ENCODE data around the gene ANKRD12. TPM values are rescaled to one million over a fixed set of nuclear protein-coding genes. Genes with fewer than 3 reads are reported as not detected.
"Not testable (repeated sequence)": the region's sequence is repeated elsewhere in the genome, so short reads cannot be mapped to it uniquely, and the experiment has no call there.

Gene ANKRD12
- total and polyA plus RNA-seq, 7 experiments from 2014 or later = 48.7 to 274 (median 154) TPM

DNA sequence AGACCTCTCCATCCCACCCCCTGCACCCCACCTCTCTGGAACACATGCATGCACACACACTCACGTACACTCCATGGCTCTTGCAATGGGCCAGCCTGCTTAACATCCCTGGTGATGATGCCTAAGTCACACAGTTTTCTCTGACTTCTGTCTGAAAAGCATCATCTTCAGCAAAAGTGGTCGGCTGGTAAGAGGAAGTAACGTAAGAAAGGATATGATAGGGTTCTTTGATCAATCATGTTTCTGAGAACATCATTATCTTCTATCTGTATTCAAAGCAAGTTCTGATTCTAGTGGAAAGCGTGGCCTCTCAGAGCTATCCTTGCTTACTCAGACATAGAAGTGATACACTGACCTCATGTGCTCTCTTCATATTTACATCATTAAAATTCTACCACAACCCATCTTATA lies 45.5 kb upstream of the ANKRD12 start:
- H3K27ac Mint-ChIP-seq = peak overlapping the region; percentile 88 to 97 (median 94)
- Histone ChIP-seq H3K36me3 (ENCODE audit: control insufficient read depth in 2 of 3, insufficient read depth in 3 of 3, low read length in 3 of 3) (no peaks in the 10 kb centered on the region), H3K4me3 (ENCODE audit: low read length) (peak overlapping the region; percentile 24), H3K27ac (ENCODE audit: low read depth, low read length) (peak overlapping the region; percentile 69), H3K4me1 (ENCODE audit: control insufficient read depth in 2 of 2, insufficient read depth in 2 of 2, low read length in 2 of 2) (peaks cover 27 to 53% of the 10 kb centered on the region in 2 donors), H3K9me3 (ENCODE audit: control insufficient read depth in 2 of 3, low read length in 3 of 3) (no peaks in the 10 kb centered on the region), H3K27me3 (ENCODE audit: control insufficient read depth in 2 of 2, insufficient read depth in 2 of 2, low read length in 2 of 2) (no peaks in the 10 kb centered on the region)
- POLR2A ChIA-PET = interaction anchor here (1.1 to 8.3 kb wide), 5 partner anchors 7 to 45 kb away, joined by 3 to 61 read pairs (median 9); partner anchors contain the start of genes ANKRD12 and NDUFV2
- peaks cover 42 to 84% (median 74%) of the 10 kb centered on the region in 7 donors for H3K4me1 Mint-ChIP-seq
- CTCF ChIA-PET = interaction anchor here (1.3 kb wide), 1 partner anchor 12 kb away, joined by 3 read pairs; no protein-coding TSS in a partner anchor
- no peaks in the 10 kb centered on the region for H3K27me3 Mint-ChIP-seq
- DNase-seq (peak in 8 of 9 donors; percentile 49 to 83 (median 79)), ATAC-seq (peak; percentile 92)
- peaks cover 0 to 34% (median 0%) of the 10 kb centered on the region in 5 donors for H3K36me3 Mint-ChIP-seq
- H3K9me3 Mint-ChIP-seq = peaks cover 0 to 4% (median 0%) of the 10 kb centered on the region in 11 donors
- peak overlapping the region; percentile 7 to 88 (median 64) for H3K4me3 Mint-ChIP-seq
- intact Hi-C loops (cut with micrococcal nuclease) = loop anchor here (1.0 kb wide), 5 partner anchors 8 to 45 kb away; partner anchors contain the start of gene ANKRD12 (in 1 of the 2)

DNA sequence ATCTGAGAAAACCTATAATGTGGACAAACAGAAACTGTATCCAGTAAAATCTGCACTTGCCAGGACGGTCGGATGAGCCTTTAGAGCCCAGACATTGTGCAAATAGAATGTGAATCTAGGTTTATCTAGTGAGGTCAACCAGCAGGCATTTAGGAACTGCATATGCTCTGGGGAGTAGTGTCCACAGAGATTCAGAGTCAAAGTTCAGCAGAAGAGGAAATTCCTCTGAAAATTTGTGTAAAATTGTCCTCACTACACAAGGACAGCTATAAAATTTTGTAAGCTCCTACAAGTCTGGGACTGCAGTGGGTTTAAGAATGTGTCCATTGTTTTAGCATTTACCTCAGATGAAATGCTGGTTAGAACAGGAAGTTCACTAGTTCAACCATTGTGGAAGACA lies 43.9 kb upstream of the ANKRD12 start:
- Mint-ChIP-seq H3K4me3 (peak overlapping the region in 4 of 10 donors; percentile 5 to 48 (median 27)), H3K27me3 (no peaks in the 10 kb centered on the region), H3K9me3 (peaks cover 0 to 4% (median 0%) of the 10 kb centered on the region in 11 donors), H3K4me1 (peaks cover 42 to 88% (median 81%) of the 10 kb centered on the region in 7 donors), H3K27ac (peak overlapping the region; percentile 25 to 97 (median 75)), H3K36me3 (peaks cover 0 to 28% (median 0%) of the 10 kb centered on the region in 5 donors)
- no peak for ATAC-seq
- Histone ChIP-seq H3K27ac (ENCODE audit: low read depth, low read length) (no peak overlapping the region), H3K4me1 (ENCODE audit: control insufficient read depth in 2 of 2, insufficient read depth in 2 of 2, low read length in 2 of 2) (peaks cover 27 to 54% of the 10 kb centered on the region in 2 donors), H3K36me3 (ENCODE audit: control insufficient read depth in 2 of 3, insufficient read depth in 3 of 3, low read length in 3 of 3) (no peaks in the 10 kb centered on the region), H3K27me3 (ENCODE audit: control insufficient read depth in 2 of 2, insufficient read depth in 2 of 2, low read length in 2 of 2) (no peaks in the 10 kb centered on the region), H3K9me3 (ENCODE audit: control insufficient read depth in 2 of 3, low read length in 3 of 3) (no peaks in the 10 kb centered on the region), H3K4me3 (ENCODE audit: low read length) (no peak overlapping the region)
- no peak for DNase-seq
- ChIA-PET POLR2A (interaction anchor here (3.0 to 8.3 kb wide), 3 partner anchors 9 to 46 kb away, joined by 14 to 78 read pairs (median 61); partner anchors contain the start of genes ANKRD12 and NDUFV2), CTCF (interaction anchor here (1.0 to 1.1 kb wide), 2 partner anchors 9 to 51 kb away, joined by 3 to 6 read pairs; no protein-coding TSS in a partner anchor)
- intact Hi-C loops (cut with micrococcal nuclease) = no loop called here

DNA sequence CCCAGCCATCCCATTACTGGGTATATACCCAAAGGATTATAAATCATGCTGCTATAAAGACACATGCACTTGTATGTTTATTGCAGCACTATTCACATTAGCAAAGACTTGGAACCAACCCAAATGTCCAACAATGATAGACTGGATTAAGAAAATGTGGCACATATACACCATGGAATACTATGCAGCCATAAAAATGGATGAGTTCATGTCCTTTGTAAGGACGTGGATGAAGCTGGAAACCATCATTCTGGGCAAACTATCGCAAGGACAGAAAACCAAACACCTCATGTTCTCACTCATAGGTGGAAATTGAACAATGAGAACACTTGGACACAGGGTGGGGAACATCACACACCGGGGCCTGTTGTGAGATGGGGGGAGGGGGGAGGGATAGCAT lies 43.5 kb upstream of the ANKRD12 start:
- H3K9me3 ChIP-seq (ENCODE audit: control insufficient read depth in 2 of 3, low read length in 3 of 3); H3K27ac ChIP-seq (ENCODE audit: low read depth, low read length); H3K27me3 Mint-ChIP-seq; DNase-seq; H3K9me3 Mint-ChIP-seq; H3K36me3 ChIP-seq (ENCODE audit: control insufficient read depth in 2 of 3, insufficient read depth in 3 of 3, low read length in 3 of 3); H3K27me3 ChIP-seq (ENCODE audit: control insufficient read depth in 2 of 2, insufficient read depth in 2 of 2, low read length in 2 of 2); ATAC-seq; intact Hi-C loops (cut with micrococcal nuclease); H3K4me3 ChIP-seq (ENCODE audit: low read length): not testable (repeated sequence)
- ChIA-PET POLR2A (interaction anchor here (3.0 to 8.3 kb wide), 4 partner anchors 9 to 45 kb away, joined by 14 to 78 read pairs (median 56); partner anchors contain the start of genes ANKRD12 and NDUFV2), CTCF (interaction anchor here (1.0 to 1.1 kb wide), 2 partner anchors 10 to 50 kb away, joined by 3 to 6 read pairs; no protein-coding TSS in a partner anchor)
- peaks cover 40 to 86% (median 77%) of the 10 kb centered on the region in 7 donors for H3K4me1 Mint-ChIP-seq
- peak overlapping the region; percentile 9 to 97 (median 75) for H3K27ac Mint-ChIP-seq
- peaks cover 27 to 54% of the 10 kb centered on the region in 2 donors for H3K4me1 ChIP-seq (ENCODE audit: control insufficient read depth in 2 of 2, insufficient read depth in 2 of 2, low read length in 2 of 2)
- peak overlapping the region in 1 of 10 donors; percentile 5 for H3K4me3 Mint-ChIP-seq
- H3K36me3 Mint-ChIP-seq = peaks cover 0 to 25% (median 0%) of the 10 kb centered on the region in 5 donors

DNA sequence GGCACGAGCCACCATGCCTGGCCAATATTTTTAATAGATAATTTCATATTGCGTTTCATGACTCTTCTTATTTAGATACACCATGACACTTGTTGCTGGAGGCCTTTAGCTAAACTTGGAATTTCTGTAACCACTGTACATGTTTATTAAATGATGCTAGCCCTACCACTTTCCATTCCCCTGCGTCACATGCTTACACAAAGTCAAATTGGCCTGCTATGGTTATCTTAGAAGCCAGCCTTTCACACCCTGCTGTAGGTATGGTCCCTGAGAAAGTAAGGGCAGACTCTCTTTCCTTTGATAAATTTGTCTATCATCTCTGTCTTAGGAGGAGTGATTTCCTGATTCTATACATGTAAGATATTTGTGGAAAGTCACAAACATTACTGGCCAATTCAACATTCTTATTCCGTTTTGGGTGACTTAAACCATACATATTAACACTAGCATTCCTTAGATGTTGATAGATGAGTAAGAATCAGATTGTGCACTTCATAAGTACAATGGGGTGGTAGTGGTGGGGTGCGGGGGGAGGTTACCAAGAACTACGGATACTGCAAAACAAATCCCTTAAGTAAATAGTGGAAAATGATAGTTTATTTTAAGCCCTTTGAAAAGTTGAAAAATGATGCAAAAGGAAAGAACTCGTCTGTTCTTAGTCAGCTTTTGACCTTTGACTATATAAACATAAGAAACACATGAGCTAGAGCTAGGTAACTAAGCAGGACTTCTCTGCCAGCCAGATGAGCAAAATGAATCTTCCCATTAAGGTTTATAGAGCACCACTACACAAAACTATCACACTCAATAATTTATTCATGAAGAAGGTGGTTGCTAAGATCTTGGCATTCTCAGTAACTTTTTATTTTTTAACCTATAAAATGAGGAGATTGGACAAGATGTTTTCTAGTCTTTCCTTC lies 42.0 kb upstream of the ANKRD12 start:
- Histone ChIP-seq H3K4me1 (ENCODE audit: control insufficient read depth in 2 of 2, insufficient read depth in 2 of 2, low read length in 2 of 2) (peaks cover 27 to 54% of the 10 kb centered on the region in 2 donors), H3K4me3 (ENCODE audit: low read length) (peak overlapping the region; percentile 26), H3K27me3 (ENCODE audit: control insufficient read depth in 2 of 2, insufficient read depth in 2 of 2, low read length in 2 of 2) (no peaks in the 10 kb centered on the region), H3K9me3 (ENCODE audit: control insufficient read depth in 2 of 3, low read length in 3 of 3) (no peaks in the 10 kb centered on the region), H3K27ac (ENCODE audit: low read depth, low read length) (peak overlapping the region; percentile 64), H3K36me3 (ENCODE audit: control insufficient read depth in 2 of 3, insufficient read depth in 3 of 3, low read length in 3 of 3) (no peaks in the 10 kb centered on the region)
- ChIA-PET CTCF (interaction anchor here (1.4 to 1.5 kb wide), 2 partner anchors 21 to 53 kb away, joined by 4 to 6 read pairs; no protein-coding TSS in a partner anchor), POLR2A (interaction anchor here (1.3 to 8.3 kb wide), 6 partner anchors 8 to 44 kb away, joined by 3 to 78 read pairs (median 33); partner anchors contain the start of genes ANKRD12 and NDUFV2)
- intact Hi-C loops (cut with micrococcal nuclease) = loop anchor here (1.0 kb wide), 2 partner anchors 8 to 9 kb away; partner anchors contain the start of gene NDUFV2 (in 2 of the 2)
- DNase-seq (peak in 2 of 9 donors; percentile 47 to 58), ATAC-seq (no peak)
- peaks cover 0 to 4% (median 0%) of the 10 kb centered on the region in 11 donors for H3K9me3 Mint-ChIP-seq
- no peaks in the 10 kb centered on the region for H3K27me3 Mint-ChIP-seq
- peak overlapping the region; percentile 88 to 99 (median 92) for H3K27ac Mint-ChIP-seq
- H3K4me1 Mint-ChIP-seq = peaks cover 38 to 72% (median 64%) of the 10 kb centered on the region in 7 donors
- H3K4me3 Mint-ChIP-seq = peak overlapping the region; percentile 48 to 80 (median 70)
- H3K36me3 Mint-ChIP-seq = peaks cover 0 to 17% (median 0%) of the 10 kb centered on the region in 5 donors

DNA sequence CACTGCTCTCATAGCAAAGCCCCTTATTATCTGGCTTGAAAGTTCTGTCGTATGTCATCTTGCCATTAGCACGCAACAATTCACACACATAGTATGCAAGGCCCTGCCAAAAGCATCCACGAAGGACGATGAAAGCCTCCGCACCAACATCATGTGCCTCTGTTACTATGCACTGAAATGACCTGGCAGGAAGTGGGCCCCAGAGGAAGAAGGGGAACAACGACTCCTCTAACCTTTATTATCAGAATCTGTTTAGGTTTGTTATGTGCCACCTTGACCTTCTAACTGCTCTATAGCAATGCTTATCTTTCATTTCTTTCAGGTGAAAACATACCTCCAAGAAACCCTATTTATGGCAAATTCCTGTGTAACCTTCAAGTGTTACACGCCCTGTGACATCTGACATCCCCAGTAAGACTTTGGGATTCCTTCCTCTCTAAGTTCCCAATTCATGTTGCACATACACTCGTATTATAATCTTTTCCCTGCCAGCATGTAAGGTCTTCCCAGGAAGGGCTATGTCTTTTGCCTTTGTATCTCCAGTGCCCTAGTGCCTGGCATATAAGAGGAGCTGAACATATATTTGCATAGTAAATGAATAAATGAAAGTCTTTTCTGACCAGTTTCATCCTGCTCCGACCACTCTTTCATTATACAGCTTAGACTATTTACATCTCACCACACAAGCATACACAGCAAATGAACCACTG lies 41.1 kb upstream of the ANKRD12 start:
- Mint-ChIP-seq H3K36me3 (peaks cover 0 to 15% (median 0%) of the 10 kb centered on the region in 5 donors), H3K27me3 (no peaks in the 10 kb centered on the region), H3K4me3 (peak overlapping the region; percentile 48 to 80 (median 70)), H3K4me1 (peaks cover 34 to 68% (median 61%) of the 10 kb centered on the region in 7 donors), H3K27ac (peak overlapping the region; percentile 88 to 99 (median 92)), H3K9me3 (peaks cover 0 to 4% (median 0%) of the 10 kb centered on the region in 11 donors)
- Histone ChIP-seq H3K36me3 (ENCODE audit: control insufficient read depth in 2 of 3, insufficient read depth in 3 of 3, low read length in 3 of 3) (no peaks in the 10 kb centered on the region), H3K9me3 (ENCODE audit: control insufficient read depth in 2 of 3, low read length in 3 of 3) (no peaks in the 10 kb centered on the region), H3K27me3 (ENCODE audit: control insufficient read depth in 2 of 2, insufficient read depth in 2 of 2, low read length in 2 of 2) (no peaks in the 10 kb centered on the region), H3K27ac (ENCODE audit: low read depth, low read length) (peak overlapping the region; percentile 64), H3K4me1 (ENCODE audit: control insufficient read depth in 2 of 2, insufficient read depth in 2 of 2, low read length in 2 of 2) (peaks cover 25 to 49% of the 10 kb centered on the region in 2 donors), H3K4me3 (ENCODE audit: low read length) (peak overlapping the region; percentile 26)
- ChIA-PET POLR2A (interaction anchor here (0.7 to 8.3 kb wide), 8 partner anchors 7 to 43 kb away, joined by 3 to 78 read pairs (median 10); partner anchors contain the start of genes ANKRD12 and NDUFV2), CTCF (interaction anchor here (0.6 to 1.5 kb wide), 3 partner anchors 13 to 39 kb away, joined by 4 to 8 read pairs (median 5); no protein-coding TSS in a partner anchor)
- intact Hi-C loops (cut with micrococcal nuclease) = loop anchor here in 1 of 2 donors (1.0 kb wide), 1 partner anchor 10 kb away; no protein-coding TSS in a partner anchor
- peak; percentile 57 for ATAC-seq
- DNase-seq = peak in 8 of 9 donors; percentile 46 to 71 (median 58)

Data from naive thymus-derived CD4-positive, alpha-beta T cell (primary cell).